MM.1S (cell line): ENCODE results near the gene RABEP1.

Experiments used
- DNase-seq: peaks from one replicate; pipeline ENCODE4 v3.0.0-alpha.2; 2015
- H2AFZ ChIP-seq: fragments of 300-600 bp; sonication (generic); 2 replicates; pipeline ENCODE4 v1.6.0; 2016; ENCODE audit warnings: antibody characterized with exemption, low read length
- H3F3A ChIP-seq: fragments of 300-600 bp; sonication (generic); 2 replicates; pipeline ENCODE4 v1.6.1; 2016; ENCODE audit warnings: mild to moderate bottlenecking, antibody characterized with exemption, low read length, moderate library complexity, mixed read lengths; ENCODE audit not compliant: insufficient read depth
- H3K27ac ChIP-seq: fragments of 300-600 bp; sonication (generic); 2 replicates; pipeline ENCODE4 v1.5.1; 2016; ENCODE audit warnings: mild to moderate bottlenecking, low read length
- H3K27me3 ChIP-seq: fragments of 300-600 bp; sonication (generic); replicated peaks from 2 replicates; pipeline ENCODE4 v1.6.0; 2016; ENCODE audit warnings: low read length; ENCODE audit not compliant: insufficient read depth
- H3K36me3 ChIP-seq: fragments of 300-600 bp; sonication (generic); replicated peaks from 2 replicates; pipeline ENCODE4 v1.6.1; 2016; ENCODE audit warnings: mild to moderate bottlenecking, low read length, mixed read lengths; ENCODE audit not compliant: insufficient read depth
- H3K4me1 ChIP-seq: fragments of 300-600 bp; sonication (generic); 2 replicates; pipeline ENCODE4 v1.6.1; 2016; ENCODE audit warnings: low read length, mixed read lengths
- H3K4me2 ChIP-seq: fragments of 300-600 bp; sonication (generic); 2 replicates; pipeline ENCODE4 v1.6.0; 2016; ENCODE audit warnings: low read depth, low read length
- H3K4me3 ChIP-seq: fragments of 300-600 bp; sonication (generic); 2 replicates; pipeline ENCODE4 v1.5.1; 2016; ENCODE audit warnings: low read length, mixed read lengths
- H3K79me2 ChIP-seq: fragments of 300-600 bp; sonication (generic); 2 replicates; pipeline ENCODE4 v1.6.1; 2016; ENCODE audit warnings: mixed run types, low read length, mixed read lengths
- H3K9ac ChIP-seq: fragments of 300-600 bp; sonication (generic); 2 replicates; pipeline ENCODE4 v1.6.1; 2016; ENCODE audit warnings: low read length, mixed read lengths
- H3K9me2 ChIP-seq: fragments of 300-600 bp; sonication (generic); replicated peaks from 2 replicates; pipeline ENCODE4 v1.6.1; 2016; ENCODE audit warnings: mild to moderate bottlenecking, low read length, mixed read lengths; ENCODE audit not compliant: insufficient read depth
- H3K9me3 ChIP-seq: fragments of 300-600 bp; sonication (generic); replicated peaks from 2 replicates; pipeline ENCODE4 v1.6.1; 2016; ENCODE audit warnings: mild to moderate bottlenecking, low read length, mixed read lengths; ENCODE audit not compliant: insufficient read depth
- H4K20me1 ChIP-seq: fragments of 300-600 bp; sonication (generic); 2 replicates; pipeline ENCODE4 v1.6.1; 2016; ENCODE audit warnings: mild to moderate bottlenecking, low read length, moderate library complexity, mixed read lengths; ENCODE audit not compliant: insufficient read depth
- CTCF ChIP-seq: fragments of 300-600 bp; sonication (generic); IDR thresholded peaks from 2 replicates; pipeline ENCODE4 v1.5.1; 2016; ENCODE audit warnings: antibody characterized with exemption, low read length, mixed read lengths
- EZH2 ChIP-seq: fragments of 300-600 bp; sonication (generic); optimal IDR thresholded peaks from 2 replicates; pipeline ENCODE3; 2017; ENCODE audit warnings: low read depth, mild to moderate bottlenecking, antibody characterized with exemption, low read length, mixed read lengths
- EZH2phosphoT487 ChIP-seq: fragments of 300-600 bp; sonication (generic); IDR thresholded peaks from 2 replicates; pipeline ENCODE4 v1.6.1; 2018; ENCODE audit warnings: antibody characterized with exemption, low read length

Gene RABEP1

DNA sequence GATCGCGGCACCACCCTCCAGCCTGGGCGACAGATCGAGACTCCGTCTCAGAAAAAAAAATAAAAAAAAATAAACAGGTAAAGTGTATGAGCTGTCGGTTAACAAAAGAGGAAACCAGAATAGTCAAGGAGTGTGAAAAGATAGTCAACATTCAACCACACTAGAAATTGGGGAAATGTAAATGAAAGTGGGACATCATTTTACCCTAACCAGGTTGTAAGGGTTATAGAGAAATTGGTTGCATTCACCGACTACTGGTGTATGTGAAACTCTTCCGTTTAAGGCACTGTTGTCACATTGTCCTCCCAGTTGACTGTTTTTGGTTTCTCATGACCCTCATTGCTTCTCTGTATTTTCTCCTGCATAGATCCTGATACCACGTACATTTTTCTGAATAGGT lies 62.8 kb downstream of the RABEP1 start:
- Histone ChIP-seq H3K27ac (no peak overlapping the region), H3K4me2 (no peak overlapping the region), H3K27me3 (no peaks in the 10 kb centered on the region), H3K79me2 (no peaks in the 10 kb centered on the region), H3K4me3 (no peak overlapping the region), H3K36me3 (no peaks in the 10 kb centered on the region), H3K9me3 (no peaks in the 10 kb centered on the region), H3K9ac (no peak overlapping the region), H3F3A (no peaks in the 10 kb centered on the region), H3K4me1 (no peaks in the 10 kb centered on the region), H4K20me1 (no peaks in the 10 kb centered on the region), H2AFZ (no peak overlapping the region), H3K9me2 (no peaks in the 10 kb centered on the region)
- TF ChIP-seq EZH2phosphoT487 = no peak
- no peak for TF ChIP-seq CTCF
- no peak for TF ChIP-seq EZH2
- no peak for DNase-seq

DNA sequence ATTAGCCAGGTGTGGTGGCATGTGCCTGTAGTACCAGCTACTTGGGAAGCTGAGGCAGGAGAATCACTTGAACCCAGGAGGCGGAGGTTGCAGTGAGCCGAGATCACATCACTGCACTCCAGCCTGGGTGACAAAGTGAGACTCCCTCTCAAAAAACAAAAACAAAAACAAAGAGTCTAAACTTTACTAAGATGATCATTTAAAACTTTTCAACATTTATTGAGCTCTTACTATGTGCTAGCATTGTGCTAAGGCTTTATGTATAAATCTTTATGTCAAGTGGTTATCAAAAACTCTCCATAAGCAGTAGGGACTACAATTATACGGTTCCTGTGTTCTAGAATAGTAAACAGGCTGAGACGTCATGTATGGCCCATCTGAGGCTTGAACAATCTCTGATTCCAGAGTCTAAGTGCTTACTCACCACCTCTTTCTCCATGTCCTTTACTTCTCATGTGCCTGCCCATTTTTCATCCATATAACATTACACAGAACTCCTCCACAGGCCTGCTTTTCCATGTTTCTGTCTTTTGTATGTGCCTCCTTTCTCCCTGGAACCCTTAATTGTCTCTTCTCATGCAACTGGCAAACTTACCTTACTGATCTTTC lies 70.7 kb downstream of the RABEP1 start:
- H3K79me2 ChIP-seq = no peaks in the 10 kb centered on the region

DNA sequence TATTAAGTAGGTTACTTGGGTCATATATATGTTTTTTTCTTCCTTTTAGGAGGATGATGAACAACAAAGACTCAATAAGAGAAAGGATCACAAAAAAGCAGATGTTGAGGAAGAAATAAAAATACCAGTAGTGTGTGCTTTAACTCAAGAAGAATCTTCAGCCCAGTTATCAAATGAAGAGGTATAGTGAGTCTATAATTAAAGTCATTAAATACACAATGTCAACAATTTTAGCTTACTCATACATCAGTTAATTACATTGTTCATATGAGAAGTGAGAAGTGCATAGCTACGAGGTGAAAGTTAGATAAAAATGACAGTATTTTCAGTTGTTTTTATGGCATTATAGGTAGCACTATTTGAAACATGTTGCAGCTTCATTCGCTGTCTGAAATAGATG lies 72.2 kb downstream of the RABEP1 start:
- no peaks in the 10 kb centered on the region for H3F3A ChIP-seq
- H3K4me3 ChIP-seq = no peak overlapping the region
- H4K20me1 ChIP-seq = no peaks in the 10 kb centered on the region
- TF ChIP-seq EZH2 (no peak), CTCF (no peak)
- no peak overlapping the region for H3K4me2 ChIP-seq
- H3K4me1 ChIP-seq = no peaks in the 10 kb centered on the region
- no peak for DNase-seq
- no peak overlapping the region for H3K9ac ChIP-seq
- H2AFZ ChIP-seq = no peak overlapping the region
- no peaks in the 10 kb centered on the region for H3K9me2 ChIP-seq
- no peaks in the 10 kb centered on the region for H3K79me2 ChIP-seq
- no peak overlapping the region for H3K27ac ChIP-seq
- no peaks in the 10 kb centered on the region for H3K9me3 ChIP-seq
- no peaks in the 10 kb centered on the region; the same call in 1 of the 2 replicates for H3K36me3 ChIP-seq
- H3K27me3 ChIP-seq = no peaks in the 10 kb centered on the region

More for the DNA sequence above, 70.7 kb downstream of the RABEP1 start:
- Histone ChIP-seq H3K4me2 (no peak overlapping the region), H3K4me1 (no peaks in the 10 kb centered on the region), H3K27me3 (no peaks in the 10 kb centered on the region), H3K27ac (no peak overlapping the region), H3K36me3 (no peaks in the 10 kb centered on the region; the same call in 1 of the 2 replicates), H3K9me2 (no peaks in the 10 kb centered on the region), H3F3A (no peaks in the 10 kb centered on the region), H4K20me1 (no peaks in the 10 kb centered on the region), H3K4me3 (no peak overlapping the region), H3K9ac (no peak overlapping the region), H2AFZ (no peak overlapping the region), H3K9me3 (no peaks in the 10 kb centered on the region)
- DNase-seq = no peak
- TF ChIP-seq CTCF = no peak
